HEK293 (cell line): ENCODE results near the gene ASB4.
"Not testable (repeated sequence)": the region's sequence is repeated elsewhere in the genome, so short reads cannot be mapped to it uniquely, and the experiment has no call there.

Experiments
- CTCF ChIA-PET: fragments of 350-600 bp; formaldehyde crosslinking; extraction: SDS; loops from one replicate; lab custom pipeline; 2021; ENCODE audit warnings: antibody characterized with exemption; lab: Yijun Ruan, JAX
- POLR2A ChIA-PET: fragments of 300-600 bp; formaldehyde crosslinking; extraction: SDS; loops from one replicate; lab custom pipeline; 2020; ENCODE audit warnings: antibody characterized with exemption, inconsistent platforms; lab: Yijun Ruan, JAX
- H3K27ac ChIP-seq: fragments of 200-500 bp; sonication (Bioruptor generic); 2 replicates; pipeline ENCODE4 v1.5.1; 2014; ENCODE audit warnings: low read depth, low read length, control low read depth, inconsistent platforms; ENCODE audit errors: extremely low read depth
- H3K36me3 ChIP-seq, 2 experiments: fragments of 200-500 bp in 1 of 2; sonication (Bioruptor generic) in 1 of 2; 1 replicate in 1 of 2; 2 replicates in 1 of 2; pipeline ENCODE4 v1.5.1; 2014 to 2017; ENCODE audit warnings: inconsistent platforms in 2 of 2, low read length in 2 of 2; ENCODE audit not compliant: control insufficient read depth in 2 of 2, insufficient read depth in 1 of 2
- H3K4me1 ChIP-seq: fragments of 200-500 bp; sonication (Bioruptor generic); 2 replicates; pipeline ENCODE4 v1.5.1; 2014; ENCODE audit warnings: mild to moderate bottlenecking, low read length, inconsistent platforms; ENCODE audit not compliant: control insufficient read depth, insufficient read depth
- H3K4me3 ChIP-seq: 2 replicates; pipeline ENCODE4 v1.5.1; 2011; ENCODE audit warnings: low read depth, mild to moderate bottlenecking, control low read depth, low read length, moderate library complexity
- H3K9me3 ChIP-seq: fragments of 200-500 bp; sonication (Bioruptor generic); 2 replicates; pipeline ENCODE4 v1.5.1; 2014; ENCODE audit warnings: low read depth, low read length, inconsistent platforms; ENCODE audit not compliant: control insufficient read depth, insufficient read depth
- EGR2 ChIP-seq: fragments of 450-650 bp; formaldehyde crosslinking; IDR thresholded peaks from 2 replicates; pipeline ENCODE4 v1.5.1; 2016; ENCODE audit warnings: low read depth, missing biosample characterization, missing genetic modification characterization
- MYNN ChIP-seq: fragments of 450-650 bp; formaldehyde crosslinking; IDR thresholded peaks from 2 replicates; pipeline ENCODE4 v1.5.1; 2016; ENCODE audit warnings: missing biosample characterization, missing genetic modification characterization, borderline replicate concordance
- MZF1 ChIP-seq: fragments of 450-650 bp; formaldehyde crosslinking; IDR thresholded peaks from 2 replicates; pipeline ENCODE4 v1.5.1; 2017; ENCODE audit warnings: missing biosample characterization, missing genetic modification characterization, borderline replicate concordance
- PBX3 ChIP-seq: sonication (generic); formaldehyde crosslinking; IDR thresholded peaks from 2 replicates; pipeline ENCODE4 v1.8.1; 2022; ENCODE audit warnings: mild to moderate bottlenecking, moderate library complexity, missing genetic modification reagents
- SALL2 ChIP-seq: fragments of 450-650 bp; formaldehyde crosslinking; IDR thresholded peaks from 2 replicates; pipeline ENCODE4 v1.5.0; 2017; ENCODE audit warnings: missing biosample characterization, mild to moderate bottlenecking, missing genetic modification characterization, borderline replicate concordance
- SP2 ChIP-seq: fragments of 450-650 bp; formaldehyde crosslinking; IDR thresholded peaks from 2 replicates; pipeline ENCODE4 v1.5.1; 2016; ENCODE audit warnings: missing biosample characterization, missing genetic modification characterization
- ZBTB1 ChIP-seq: fragments of 450-650 bp; formaldehyde crosslinking; IDR thresholded peaks from 2 replicates; pipeline ENCODE4 v1.5.1; 2016; ENCODE audit warnings: missing biosample characterization, missing genetic modification characterization
- ZBTB11 ChIP-seq: fragments of 450-650 bp; formaldehyde crosslinking; conservative IDR thresholded peaks from 2 replicates; pipeline ENCODE4 v1.5.1; 2016; ENCODE audit warnings: low read depth, missing biosample characterization, missing genetic modification characterization
- ZNF16 ChIP-seq: fragments of 450-650 bp; formaldehyde crosslinking; IDR thresholded peaks from 2 replicates; pipeline ENCODE4 v1.5.1; 2016; ENCODE audit warnings: low read depth, missing biosample characterization, missing genetic modification characterization
- ZNF341 ChIP-seq: fragments of 450-650 bp; formaldehyde crosslinking; IDR thresholded peaks from 2 replicates; pipeline ENCODE4; 2016; ENCODE audit warnings: low read depth, missing biosample characterization, missing genetic modification characterization
- ZNF600 ChIP-seq: fragments of 450-650 bp; formaldehyde crosslinking; IDR thresholded peaks from 2 replicates; pipeline ENCODE4 v1.5.1; 2016; ENCODE audit warnings: missing biosample characterization, missing genetic modification characterization
- ZNF660 ChIP-seq: fragments of 450-650 bp; IDR thresholded peaks from 2 replicates; pipeline ENCODE4 v1.5.1; 2018; ENCODE audit warnings: missing biosample characterization, mild to moderate bottlenecking, missing genetic modification characterization
- TF ChIP-seq, protein P1 (sequence below): fragments of 450-650 bp; formaldehyde crosslinking; IDR thresholded peaks from 2 replicates; pipeline ENCODE4; 2016; ENCODE audit warnings: missing biosample characterization, missing genetic modification characterization

The ASB4 gene

GRCh38 chr7:95550546-95550945 is 64.8 kb downstream of the ASB4 start:
- H3K27ac ChIP-seq: peak overlapping the region; percentile 66; the same call in 1 of the 2 replicates
- H3K4me1 ChIP-seq: peaks cover 8% of the 10 kb centered on the region
- no peak for TF ChIP-seq ZNF660
- no peak for TF ChIP-seq SP2 (tag by site-specific recombination)
- TF ChIP-seq ZBTB1 (tag by site-specific recombination): no peak
- TF ChIP-seq PBX3 (CRISPR knock-in tag): no peak
- no peak for TF ChIP-seq EGR2
- no peak for TF ChIP-seq SALL2 (tag by site-specific recombination)
- TF ChIP-seq MZF1 (tag by site-specific recombination): no peak
- TF ChIP-seq MYNN (tag by site-specific recombination): no peak
- TF ChIP-seq ZNF600: no peak
- no peak for TF ChIP-seq ZNF341 (tag by site-specific recombination)
- no peak for TF ChIP-seq ZBTB11
- TF ChIP-seq, protein P1, sequence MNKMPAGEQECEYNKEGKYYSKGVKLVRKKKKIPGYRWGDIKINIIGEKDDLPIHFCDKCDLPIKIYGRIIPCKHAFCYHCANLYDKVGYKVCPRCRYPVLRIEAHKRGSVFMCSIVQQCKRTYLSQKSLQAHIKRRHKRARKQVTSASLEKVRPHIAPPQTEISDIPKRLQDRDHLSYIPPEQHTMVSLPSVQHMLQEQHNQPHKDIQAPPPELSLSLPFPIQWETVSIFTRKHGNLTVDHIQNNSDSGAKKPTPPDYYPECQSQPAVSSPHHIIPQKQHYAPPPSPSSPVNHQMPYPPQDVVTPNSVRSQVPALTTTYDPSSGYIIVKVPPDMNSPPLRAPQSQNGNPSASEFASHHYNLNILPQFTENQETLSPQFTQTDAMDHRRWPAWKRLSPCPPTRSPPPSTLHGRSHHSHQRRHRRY (tag by site-specific recombination): no peak
- CTCF ChIA-PET: interaction anchor here (0.7 to 2.2 kb wide), 3 partner anchors 23 to 136 kb away, joined by 3 to 13 read pairs (median 4); no protein-coding TSS in a partner anchor
- H3K4me3 ChIP-seq: no peak overlapping the region
- no peaks in the 10 kb centered on the region for H3K9me3 ChIP-seq
- POLR2A ChIA-PET: no interaction called here
- H3K36me3 ChIP-seq: no peaks in the 10 kb centered on the region

DNA sequence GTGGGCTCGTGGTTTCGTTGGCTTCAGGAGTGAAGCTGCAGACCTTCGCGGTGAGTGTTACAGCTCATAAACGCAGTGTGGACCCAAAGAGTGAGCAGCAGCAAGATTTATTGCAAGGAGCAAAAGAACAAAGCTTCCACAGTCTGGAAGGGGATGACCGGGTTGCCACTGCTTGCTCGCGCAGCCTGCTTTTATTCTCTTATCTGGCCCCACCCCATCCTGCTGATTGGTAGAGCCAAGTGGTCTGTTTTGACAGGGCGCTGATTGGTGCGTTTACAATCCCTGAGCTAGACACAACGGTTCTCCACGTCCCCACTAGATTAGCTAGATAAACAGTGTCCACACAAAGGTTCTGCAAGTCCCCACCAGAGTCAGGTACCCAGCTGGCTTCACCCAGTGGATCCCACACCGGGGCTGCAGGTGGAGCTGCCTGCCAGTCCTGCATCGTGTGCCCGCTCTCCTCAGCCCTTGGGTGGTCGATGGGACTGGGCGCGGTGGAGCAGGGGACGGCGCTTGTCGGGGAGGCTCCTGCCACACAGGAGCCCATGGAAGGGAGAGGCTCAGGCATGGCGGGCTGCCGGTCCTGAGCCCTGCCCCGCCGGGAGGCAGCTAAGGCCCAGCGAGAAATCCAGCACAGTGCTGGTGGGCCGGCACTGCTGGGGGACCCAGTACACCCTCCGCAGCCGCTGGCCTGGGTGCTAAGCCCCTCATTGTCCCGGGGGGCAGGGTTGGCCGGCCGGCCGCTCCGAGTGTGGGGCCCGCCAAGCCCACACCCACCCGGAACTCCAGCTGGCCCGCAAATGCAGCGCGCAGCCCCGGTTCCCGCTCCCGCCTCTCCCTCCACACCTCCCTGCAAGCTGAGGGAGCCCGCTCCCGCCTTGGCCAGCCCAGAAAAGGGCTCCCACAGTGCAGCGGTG is 66.5 kb downstream of the ASB4 start:
- H3K4me3 ChIP-seq, H3K27ac ChIP-seq, H3K9me3 ChIP-seq, POLR2A ChIA-PET, H3K36me3 ChIP-seq, H3K4me1 ChIP-seq: not testable (repeated sequence)
- CTCF ChIA-PET: interaction anchor here (0.8 to 1.0 kb wide), 2 partner anchors 132 to 203 kb away, joined by 3 to 4 read pairs; no protein-coding TSS in a partner anchor

DNA sequence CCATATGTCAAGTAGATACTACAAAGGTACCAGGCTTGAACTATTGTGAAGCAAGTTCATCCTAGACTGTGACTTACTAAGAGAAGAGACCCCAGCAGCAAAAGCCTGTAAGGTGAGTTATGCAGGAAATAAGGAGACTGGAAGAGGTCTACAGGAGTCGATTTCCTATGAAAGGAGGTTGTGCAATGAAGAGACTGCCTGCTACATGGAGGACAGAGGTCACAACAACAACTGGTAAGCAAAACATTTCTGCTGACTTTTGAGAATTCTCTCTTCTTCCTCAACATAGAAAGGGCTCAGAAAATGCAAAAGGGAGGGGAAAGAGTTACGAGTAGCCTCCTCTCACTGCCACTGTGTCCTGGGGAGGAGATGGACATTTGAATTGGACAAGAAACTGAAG is 68.2 kb downstream of the ASB4 start:
- CTCF ChIA-PET: no interaction called here
- H3K36me3 ChIP-seq: no peaks in the 10 kb centered on the region
- no peak overlapping the region for H3K4me3 ChIP-seq
- H3K27ac ChIP-seq: no peak overlapping the region
- POLR2A ChIA-PET: no interaction called here
- TF ChIP-seq ZNF16 (tag by site-specific recombination): no peak
- no peaks in the 10 kb centered on the region for H3K9me3 ChIP-seq
- peaks cover 8% of the 10 kb centered on the region for H3K4me1 ChIP-seq
